GM12878 (cell line): ENCODE data around the gene PRSS33. TPM values are rescaled to one million over a fixed set of nuclear protein-coding genes. Genes with fewer than 3 reads are reported as not detected.

Experiments used
- ATAC-seq: fragments of 200-7000 bp; cut with Tn5 transposase; 3 replicates; pipeline ENCODE4 v1.9.1; 2020; ENCODE audit warnings: mild to moderate bottlenecking, moderate library complexity
- BruUV-seq: library from RNA; stranded (reverse); fragments of 400-500 nt; replicated peaks from 2 replicates; lab custom pipeline; 2021; lab: Mats Ljungman, UMichigan
- CTCF ChIA-PET: fragments of 300-600 bp; sonication (Branson Sonifier 250); formaldehyde crosslinking; extraction: SDS; loops from one replicate; lab custom pipeline; 2021; ENCODE audit warnings: inconsistent platforms; lab: Yijun Ruan, JAX
- POLR2A ChIA-PET: fragments of 350-600 bp; formaldehyde crosslinking; extraction: SDS; loops from one replicate; lab custom pipeline; 2021; ENCODE audit warnings: inconsistent platforms; lab: Charles Lee
- RAD21 ChIA-PET: fragments of 300-600 bp; sonication (Branson Sonifier 250); formaldehyde crosslinking; loops from one replicate; lab custom pipeline; 2023; ENCODE audit warnings: antibody characterized with exemption; ENCODE audit not compliant: unreplicated experiment; lab: Charles Lee
- SMC1A ChIA-PET: fragments of 300-600 bp; sonication (Branson Sonifier 250); formaldehyde crosslinking; loops from one replicate; lab custom pipeline; 2023; ENCODE audit not compliant: unreplicated experiment, uncharacterized antibody; lab: Charles Lee
- DNase-seq: peaks from one replicate; pipeline ENCODE4 v3.0.0-alpha.2; 2011; ENCODE audit warnings: low read depth, low spot score
- FAIRE-seq: peaks from 3 replicates; lab custom pipeline; 2011; peaks lifted over from hg19 to GRCh38; lab: Jason Lieb, UNC
- H2AFZ ChIP-seq: 2 replicates; pipeline ENCODE4 v1.6.0; 2011; ENCODE audit warnings: low read depth, low read length, control low read depth; ENCODE audit not compliant: control insufficient read depth
- H3K27ac ChIP-seq: 2 replicates; pipeline ENCODE4 v1.5.1; 2011; ENCODE audit warnings: control low read depth; ENCODE audit not compliant: control insufficient read depth, insufficient read depth
- H3K27me3 ChIP-seq, 2 experiments: replicated peaks in 1 of 2; 2 replicates each; pipeline versions ENCODE4 v1.6.0 to v1.6.1; 2011; ENCODE audit warnings: low read length in 1 of 2; ENCODE audit not compliant: control insufficient read depth in 2 of 2, insufficient read depth in 2 of 2
- H3K36me3 ChIP-seq, 2 experiments: 2 replicates each; pipeline ENCODE4 v1.5.1; 2011; ENCODE audit warnings: low read length in 1 of 2; ENCODE audit not compliant: control insufficient read depth in 2 of 2, insufficient read depth in 2 of 2
- H3K4me1 ChIP-seq: 2 replicates; pipeline ENCODE4 v1.6.1; 2011; ENCODE audit warnings: mild to moderate bottlenecking, low read length, moderate library complexity, mixed read lengths; ENCODE audit not compliant: control insufficient read depth, insufficient read depth
- H3K4me2 ChIP-seq: 2 replicates; pipeline ENCODE4 v1.6.0; 2011; ENCODE audit warnings: control low read depth; ENCODE audit not compliant: control insufficient read depth, insufficient read depth
- H3K4me3 ChIP-seq: fragments of 200-600 bp; sonication (generic); 2 replicates; pipeline ENCODE4 v1.5.1; 2016
- H3K79me2 ChIP-seq: 2 replicates; pipeline ENCODE4 v1.6.0; 2011; ENCODE audit warnings: low read length; ENCODE audit not compliant: control insufficient read depth, insufficient read depth
- H3K9ac ChIP-seq: 2 replicates; pipeline ENCODE4 v1.8.0; 2011; ENCODE audit warnings: low read length, control low read depth, mixed read lengths; ENCODE audit not compliant: control insufficient read depth, insufficient read depth
- H3K9me3 ChIP-seq: replicated peaks from 3 replicates; pipeline ENCODE4 v1.5.1; 2011; ENCODE audit warnings: mild to moderate bottlenecking, low read length; ENCODE audit not compliant: control insufficient read depth, insufficient read depth
- H4K20me1 ChIP-seq: 2 replicates; pipeline ENCODE4 v1.6.0; 2011; ENCODE audit not compliant: control insufficient read depth, insufficient read depth
- ATF3 ChIP-seq: IDR thresholded peaks from 2 replicates; pipeline ENCODE4 v1.6.1; 2011; ENCODE audit warnings: low read depth, mild to moderate bottlenecking, low read length, moderate library complexity, borderline replicate concordance; ENCODE audit errors: extremely low read depth
- MTA2 ChIP-seq: fragments of 450-650 bp; IDR thresholded peaks from 2 replicates; pipeline ENCODE4 v1.6.1; 2016; ENCODE audit warnings: low read depth, mild to moderate bottlenecking, moderate library complexity
- POLR2AphosphoS5 ChIP-seq: IDR thresholded peaks from 2 replicates; pipeline ENCODE4 v1.6.1; 2011; ENCODE audit warnings: mild to moderate bottlenecking, low read length, inconsistent platforms
- WGBS: methylation state at CpG from one replicate; pipeline ENCODE4 v1.1.6; 2016; ENCODE audit warnings: low lambda C conversion rate; ENCODE audit not compliant: insufficient replicate concordance, insufficient coverage; ENCODE audit errors: missing lambda C conversion rate; 5-methylcytosine and 5-hydroxymethylcytosine counted together
- in situ Hi-C: fragments of 300-500 bp; cut with MboI; formaldehyde crosslinking; loops from 9 replicates; pipeline ENCODE4 v1.14.3; 2018; ENCODE audit warnings: mixed read lengths
- intact Hi-C: fragments of 100-400 bp; cut with micrococcal nuclease; formaldehyde crosslinking; loops from one replicate; pipeline ENCODE4 v1.14.2; 2022; ENCODE audit not compliant: unreplicated experiment
- polyA plus RNA-seq, 11 experiments: library from polyadenylated mRNA; depleted of rRNA in 4 of 11; unstranded in 6 of 11; stranded (reverse) in 5 of 11; fragments of >200 nt; fragmentation: Nextera tagmentation in 4 of 11; fragmentation: Illumina TruSeq in 1 of 11; extraction: Ambion mirVana in 4 of 11; extraction: Trizol in 1 of 11; gene quantifications; 1 replicate in 1 of 11; 2 replicates in 10 of 11; pipeline versions ENCODE4 v1.2.1 to v1.2.3, GENCODE V29; 2011 to 2016; ENCODE audit warnings: inconsistent platforms in 2 of 11, missing spikeins in 2 of 11, low read depth in 1 of 11
- total RNA-seq, 4 experiments: library from RNA; depleted of rRNA in 3 of 4; stranded (reverse); fragments of >200 nt in 3 of 4; fragmentation: Illumina TruSeq in 1 of 4; extraction: Trizol in 1 of 4; gene quantifications; 2 replicates each; pipeline versions ENCODE4 v1.2.1 to v1.2.3, GENCODE V29; 2013 to 2021
- TF ChIP-seq, protein P1 (sequence below): IDR thresholded peaks from 2 replicates; pipeline ENCODE4 v1.6.1; 2011; ENCODE audit warnings: mild to moderate bottlenecking, low read depth, low read length, moderate library complexity; ENCODE audit not compliant: insufficient replicate concordance

Gene PRSS33
- total and polyA plus RNA-seq, 10 of the 15 experiments (the other 5 are each of a cell fraction or from before 2014, with no cell fraction given): not detected

DNA sequence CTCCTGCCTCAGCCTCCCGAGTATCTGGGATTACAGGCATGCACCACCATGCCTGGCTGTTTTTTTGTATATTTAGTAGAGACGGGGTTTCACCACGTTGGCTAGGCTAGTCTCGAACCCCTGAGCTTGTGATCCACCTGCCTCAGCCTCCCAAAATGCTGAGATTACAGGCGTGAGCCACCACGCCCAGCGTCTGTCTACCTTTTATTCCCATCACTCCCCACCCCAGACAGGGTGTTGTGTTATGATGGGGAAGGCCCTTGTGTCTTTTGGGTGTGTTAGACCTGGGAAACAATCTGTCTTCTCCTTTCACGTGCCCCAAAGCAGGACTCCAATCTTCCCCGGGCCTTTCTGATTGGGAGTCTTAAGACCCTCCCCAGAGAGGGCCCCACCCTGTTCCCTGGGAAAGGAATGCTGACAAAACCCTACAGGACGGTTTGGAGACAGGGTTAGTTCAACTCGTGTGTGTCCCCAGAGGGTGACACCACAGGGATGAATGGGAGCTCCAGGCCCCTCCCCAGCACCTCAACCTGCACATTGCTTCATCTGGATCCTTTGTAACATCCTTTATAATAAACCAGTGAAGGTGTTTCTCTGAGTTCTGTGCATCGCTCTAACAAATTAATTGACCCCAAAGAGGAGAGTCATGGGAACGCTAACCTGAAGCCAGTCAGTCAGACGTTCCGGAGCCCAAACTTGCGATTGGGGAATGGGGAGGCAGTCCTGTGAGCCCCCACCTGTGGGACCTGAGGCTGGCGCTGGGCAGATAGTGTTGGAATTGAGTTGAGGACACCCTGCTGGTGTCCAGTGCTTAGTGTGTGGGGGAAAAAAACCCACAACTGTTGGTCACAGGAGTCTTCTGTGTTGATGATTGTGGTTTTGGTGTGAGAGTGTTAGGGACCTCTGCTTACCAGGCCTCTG lies 7.1 kb downstream of the PRSS33 start (continued):
- TF ChIP-seq ATF3: no peak

GRCh38 chr16:2779151-2779920 lies 8.0 kb downstream of the PRSS33 start:
- in situ Hi-C loops: no loop called here
- TF ChIP-seq, protein P1, sequence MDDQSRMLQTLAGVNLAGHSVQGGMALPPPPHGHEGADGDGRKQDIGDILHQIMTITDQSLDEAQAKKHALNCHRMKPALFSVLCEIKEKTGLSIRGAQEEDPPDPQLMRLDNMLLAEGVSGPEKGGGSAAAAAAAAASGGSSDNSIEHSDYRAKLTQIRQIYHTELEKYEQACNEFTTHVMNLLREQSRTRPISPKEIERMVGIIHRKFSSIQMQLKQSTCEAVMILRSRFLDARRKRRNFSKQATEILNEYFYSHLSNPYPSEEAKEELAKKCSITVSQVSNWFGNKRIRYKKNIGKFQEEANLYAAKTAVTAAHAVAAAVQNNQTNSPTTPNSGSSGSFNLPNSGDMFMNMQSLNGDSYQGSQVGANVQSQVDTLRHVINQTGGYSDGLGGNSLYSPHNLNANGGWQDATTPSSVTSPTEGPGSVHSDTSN: no peak
- TF ChIP-seq POLR2AphosphoS5 (peak; percentile 32; the same call in 1 of the 2 replicates), MTA2 (no peak)
- Histone ChIP-seq H3K79me2 (peaks cover 30% of the 10 kb centered on the region), H3K4me3 (no peak overlapping the region), H4K20me1 (no peaks in the 10 kb centered on the region), H3K4me1 (0 out of 2 replicates have a peak, but pooled peaks cover 4% of the 10 kb centered on the region), H3K4me2 (peak overlapping the region; percentile 96; the same call in 1 of the 2 replicates), H3K36me3 (no peaks in the 10 kb centered on the region; a peak in 1 of 4 replicates), H3K27ac (no peak overlapping the region), H3K9me3 (no peaks in the 10 kb centered on the region), H3K9ac (no peak overlapping the region), H3K27me3 (no peaks in the 10 kb centered on the region), H2AFZ (no peak overlapping the region)
- ATAC-seq (no peak), DNase-seq (no peak), FAIRE-seq (no peak)
- BruUV-seq: no TSS peak
- 85% methylated on average over 23 of the region's 23 CpGs for WGBS
- intact Hi-C loops: no loop called here
- CTCF ChIA-PET: interaction anchor here (1.9 kb wide), 1 partner anchor 89 kb away, joined by 6 read pairs; no protein-coding TSS in a partner anchor
- RAD21 ChIA-PET: no interaction called here
- SMC1A ChIA-PET: interaction anchor here (1.8 kb wide), 1 partner anchor 27 kb away, joined by 7 read pairs; the partner anchor contains the start of gene SRRM2
- POLR2A ChIA-PET: interaction anchor here (0.6 to 3.9 kb wide), 2 partner anchors 25 to 52 kb away, joined by 3 to 27 read pairs; partner anchors contain the start of gene SRRM2
